OCI-LY1 (cell line): ENCODE measurements around the gene TBC1D3H.
"Not testable (repeated sequence)": the region's sequence is repeated elsewhere in the genome, so short reads cannot be mapped to it uniquely, and the experiment has no call there.

Experiments used
- H2AFZ ChIP-seq: fragments of 200-600 bp; sonication (generic), shearing (Covaris generic); 2 replicates; pipeline ENCODE4 v1.6.0; 2014; ENCODE audit warnings: antibody characterized with exemption, mild to moderate bottlenecking, low read length
- H3F3A ChIP-seq: fragments of 200-600 bp; sonication (generic), shearing (Covaris generic); 2 replicates; pipeline ENCODE4 v1.6.0; 2014; ENCODE audit warnings: mild to moderate bottlenecking, antibody characterized with exemption, low read length, moderate library complexity; ENCODE audit not compliant: insufficient read depth
- H3K27ac ChIP-seq: fragments of 200-600 bp; sonication (generic); 2 replicates; pipeline ENCODE4 v1.5.1; 2014; ENCODE audit warnings: low read length, mixed run types, mild to moderate bottlenecking, low read depth; ENCODE audit not compliant: poor library complexity, severe bottlenecking
- H3K27me3 ChIP-seq: fragments of 200-600 bp; sonication (generic); 2 replicates; pipeline ENCODE4 v1.6.0; 2014; ENCODE audit warnings: antibody characterized with exemption, mild to moderate bottlenecking, low read length, moderate library complexity; ENCODE audit not compliant: insufficient read depth
- H3K36me3 ChIP-seq: fragments of 200-600 bp; sonication (generic); 2 replicates; pipeline ENCODE4 v1.6.1; 2014; ENCODE audit warnings: mild to moderate bottlenecking, antibody characterized with exemption, low read length, moderate library complexity, mixed read lengths; ENCODE audit not compliant: insufficient read depth
- H3K4me1 ChIP-seq: fragments of 200-600 bp; sonication (generic); 2 replicates; pipeline ENCODE4 v1.5.1; 2014; ENCODE audit warnings: mild to moderate bottlenecking, low read length, moderate library complexity; ENCODE audit not compliant: insufficient read depth, severe bottlenecking
- H3K4me2 ChIP-seq: fragments of 200-600 bp; sonication (generic), shearing (Covaris generic); 2 replicates; pipeline ENCODE4 v1.6.1; 2014; ENCODE audit warnings: low read length
- H3K4me3 ChIP-seq: fragments of 200-600 bp; sonication (generic); 2 replicates; pipeline ENCODE4 v1.5.1; 2014; ENCODE audit warnings: low read length, low read depth, mild to moderate bottlenecking, mixed read lengths; ENCODE audit not compliant: poor library complexity, severe bottlenecking
- H3K79me2 ChIP-seq: fragments of 200-600 bp; shearing (Covaris generic); 2 replicates; pipeline ENCODE4 v1.6.1; 2016; ENCODE audit warnings: mixed run types, low read length, mixed read lengths; ENCODE audit not compliant: insufficient read depth
- H3K9ac ChIP-seq: fragments of 200-600 bp; sonication (generic), shearing (Covaris generic); 2 replicates; pipeline ENCODE4 v1.6.1; 2014; ENCODE audit warnings: mild to moderate bottlenecking, low read length, mixed read lengths
- H3K9me2 ChIP-seq: fragments of 200-600 bp; sonication (generic), shearing (Covaris generic); 2 replicates; pipeline ENCODE4 v1.6.1; 2014; ENCODE audit warnings: low read depth, mild to moderate bottlenecking, low read length, mixed read lengths
- H3K9me3 ChIP-seq: fragments of 200-600 bp; shearing (Covaris generic); 2 replicates; pipeline ENCODE4 v1.6.1; 2014; ENCODE audit warnings: low read length, mixed read lengths
- H4K20me1 ChIP-seq: fragments of 200-600 bp; sonication (generic), shearing (Covaris generic); 2 replicates; pipeline ENCODE4 v1.6.0; 2016; ENCODE audit warnings: mild to moderate bottlenecking, low read length; ENCODE audit not compliant: insufficient read depth

Gene TBC1D3H

GRCh38 chr17:36388385-36389245, at the start of gene TBC1D3H:
Gene TBC1D3H, minus strand, starts transcription at chr17:36388435. Its CDS starts 1,540 bp downstream, at chr17:36386895.
- not testable (repeated sequence) for H3F3A ChIP-seq, H3K79me2 ChIP-seq, H3K4me1 ChIP-seq, H3K27me3 ChIP-seq, H4K20me1 ChIP-seq, H3K36me3 ChIP-seq, H3K9ac ChIP-seq, H3K27ac ChIP-seq, H3K9me2 ChIP-seq, H3K4me2 ChIP-seq, H2AFZ ChIP-seq, H3K9me3 ChIP-seq, H3K4me3 ChIP-seq

GRCh38 chr17:36428891-36429290, 40.7 kb upstream of the TBC1D3H start:
- not testable (repeated sequence) for H2AFZ ChIP-seq, H3K79me2 ChIP-seq, H3K4me1 ChIP-seq, H3K36me3 ChIP-seq, H3F3A ChIP-seq, H3K9me2 ChIP-seq, H3K4me2 ChIP-seq, H4K20me1 ChIP-seq, H3K9me3 ChIP-seq, H3K27me3 ChIP-seq, H3K9ac ChIP-seq, H3K4me3 ChIP-seq, H3K27ac ChIP-seq

- H3K27ac ChIP-seq, H3K4me2 ChIP-seq, H3K27me3 ChIP-seq, H4K20me1 ChIP-seq, H2AFZ ChIP-seq, H3F3A ChIP-seq, H3K36me3 ChIP-seq, H3K4me1 ChIP-seq, H3K4me3 ChIP-seq, H3K9me3 ChIP-seq, H3K79me2 ChIP-seq, H3K9ac ChIP-seq, H3K9me2 ChIP-seq: not testable (repeated sequence)
These were observed 27.1 kb upstream of the TBC1D3H start for GRCh38 chr17:36415180-36415941.

- not testable (repeated sequence) for H4K20me1 ChIP-seq, H3K9ac ChIP-seq, H3K9me2 ChIP-seq, H3K4me2 ChIP-seq, H3K4me1 ChIP-seq, H3K79me2 ChIP-seq, H2AFZ ChIP-seq, H3K4me3 ChIP-seq, H3K36me3 ChIP-seq, H3K9me3 ChIP-seq, H3K27ac ChIP-seq, H3F3A ChIP-seq, H3K27me3 ChIP-seq
These were observed 2.9 kb upstream of the TBC1D3H start for GRCh38 chr17:36390943-36391645.

GRCh38 chr17:36375938-36376337, 12.3 kb downstream of the TBC1D3H start:
- not testable (repeated sequence) for H3K4me3 ChIP-seq, H3K4me2 ChIP-seq, H3K27ac ChIP-seq, H3K4me1 ChIP-seq, H4K20me1 ChIP-seq, H3K36me3 ChIP-seq, H3K9ac ChIP-seq, H3K9me2 ChIP-seq, H2AFZ ChIP-seq, H3K27me3 ChIP-seq, H3F3A ChIP-seq, H3K79me2 ChIP-seq, H3K9me3 ChIP-seq

GRCh38 chr17:36362496-36362895, 25.7 kb downstream of the TBC1D3H start:
- not testable (repeated sequence) for H3K9ac ChIP-seq, H3K36me3 ChIP-seq

More at GRCh38 chr17:36362496-36362895, 25.7 kb downstream of the TBC1D3H start:
- H2AFZ ChIP-seq, H3K27me3 ChIP-seq, H4K20me1 ChIP-seq, H3K4me2 ChIP-seq, H3K27ac ChIP-seq, H3K9me2 ChIP-seq, H3F3A ChIP-seq, H3K9me3 ChIP-seq, H3K79me2 ChIP-seq, H3K4me1 ChIP-seq, H3K4me3 ChIP-seq: not testable (repeated sequence)
